Uterus (tissue), 4 donors: Measurements from ENCODE around the gene MCCC2. TPM values are rescaled to one million over a fixed set of nuclear protein-coding genes. Genes with fewer than 3 reads are reported as not detected.
A peak's percentile ranks its signal among the peaks of the same experiment; 100 is the strongest.

Experiments
- DNase-seq, 2 donors: peaks; one replicate each; pipeline ENCODE4 v3.0.0-alpha.2; 2019 to 2020
- H3K27ac ChIP-seq, 2 donors: fragments of 200-600 bp; sonication (generic); 1 replicate in 1 of 2; 2 replicates in 1 of 2; pipeline ENCODE4 v1.5.1; 2016 to 2018
- H3K27me3 ChIP-seq, 2 donors: fragments of 200-600 bp; sonication (generic); one replicate each; pipeline ENCODE4 v1.5.1; 2018 to 2019; ENCODE audit warnings: control low read depth in 1 of 2
- H3K36me3 ChIP-seq, 2 donors: fragments of 200-600 bp; sonication (generic); one replicate each; pipeline ENCODE4 v1.5.1; 2019; ENCODE audit warnings: control low read depth in 1 of 2
- H3K4me1 ChIP-seq, 2 donors: fragments of 200-600 bp; sonication (generic); one replicate each; pipeline ENCODE4 v1.5.1; 2018 to 2019; ENCODE audit warnings: control low read depth in 1 of 2
- H3K4me3 ChIP-seq, 2 donors: fragments of 200-600 bp; sonication (generic); 1 replicate in 1 of 2; 2 replicates in 1 of 2; pipeline ENCODE4 v1.5.1; 2018 to 2019; ENCODE audit warnings: mild to moderate bottlenecking in 1 of 2
- H3K9me3 ChIP-seq, 2 donors: fragments of 200-600 bp; sonication (generic); one replicate each; pipeline ENCODE4 v1.5.1; 2019; ENCODE audit warnings: control low read depth in 1 of 2
- POLR2A ChIP-seq, 2 donors: fragments of 450-650 bp; IDR thresholded peaks; one replicate each; pipeline ENCODE4 v1.6.1; 2016; ENCODE audit warnings: antibody characterized with exemption in 2 of 2, mild to moderate bottlenecking in 1 of 2, moderate library complexity in 1 of 2
- intact Hi-C: fragments of 100-400 bp; cut with DNase I; formaldehyde crosslinking; loops from one replicate; pipeline ENCODE4 v1.15.1; 2023; ENCODE audit warnings: low total_unique reads
- total RNA-seq, 4 donors: library from RNA; depleted of rRNA in 3 of 4; stranded (reverse); fragments of >200 nt in 3 of 4; gene quantifications; one replicate each; pipeline versions ENCODE4 v1.1.0 to v1.2.4, GENCODE V29; 2014 to 2023
- TF ChIP-seq, protein P1 (sequence below), 4 experiments: fragments of 200-600 bp in 2 of 4; fragments of 450-650 bp in 2 of 4; sonication (generic) in 2 of 4; IDR thresholded peaks; one replicate each; pipeline ENCODE4 v1.5.1; 2016 to 2019; ENCODE audit warnings: antibody characterized with exemption in 4 of 4, mild to moderate bottlenecking in 2 of 4, moderate library complexity in 1 of 4
- donor health status: DM: yes; HTN: yes; CAD: no.

MCCC2 gene
- total RNA-seq, 4 donors from 2014 or later: 19.4 to 40.6 (median 30.4) TPM

DNA sequence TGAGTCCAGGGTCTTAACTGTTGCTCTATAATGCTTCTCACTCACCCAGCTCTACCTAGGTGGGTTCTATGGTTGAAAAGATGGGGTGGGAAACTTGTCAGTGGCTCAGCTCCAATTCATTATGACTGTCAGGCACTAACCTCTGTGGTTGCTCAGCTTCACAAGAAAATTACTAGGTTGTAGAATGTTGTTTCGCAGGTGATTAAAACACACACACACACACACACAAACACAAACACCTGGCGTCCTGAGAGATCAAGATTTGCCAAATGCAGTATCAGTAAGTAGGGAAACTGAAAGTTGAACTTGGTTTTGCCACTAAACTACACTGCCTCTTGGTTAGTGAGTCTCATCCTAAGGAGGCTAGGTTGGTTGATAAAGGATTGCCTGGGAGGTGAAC lies 2.8 kb downstream of the MCCC2 start:
- Histone ChIP-seq H3K27ac (no peak overlapping the region), H3K4me1 (no peaks in the 10 kb centered on the region), H3K27me3 (no peaks in the 10 kb centered on the region), H3K4me3 (no peak overlapping the region), H3K36me3 (no peaks in the 10 kb centered on the region), H3K9me3 (no peaks in the 10 kb centered on the region)
- intact Hi-C loops: no loop called here
- no peak for DNase-seq
- TF ChIP-seq, protein P1, sequence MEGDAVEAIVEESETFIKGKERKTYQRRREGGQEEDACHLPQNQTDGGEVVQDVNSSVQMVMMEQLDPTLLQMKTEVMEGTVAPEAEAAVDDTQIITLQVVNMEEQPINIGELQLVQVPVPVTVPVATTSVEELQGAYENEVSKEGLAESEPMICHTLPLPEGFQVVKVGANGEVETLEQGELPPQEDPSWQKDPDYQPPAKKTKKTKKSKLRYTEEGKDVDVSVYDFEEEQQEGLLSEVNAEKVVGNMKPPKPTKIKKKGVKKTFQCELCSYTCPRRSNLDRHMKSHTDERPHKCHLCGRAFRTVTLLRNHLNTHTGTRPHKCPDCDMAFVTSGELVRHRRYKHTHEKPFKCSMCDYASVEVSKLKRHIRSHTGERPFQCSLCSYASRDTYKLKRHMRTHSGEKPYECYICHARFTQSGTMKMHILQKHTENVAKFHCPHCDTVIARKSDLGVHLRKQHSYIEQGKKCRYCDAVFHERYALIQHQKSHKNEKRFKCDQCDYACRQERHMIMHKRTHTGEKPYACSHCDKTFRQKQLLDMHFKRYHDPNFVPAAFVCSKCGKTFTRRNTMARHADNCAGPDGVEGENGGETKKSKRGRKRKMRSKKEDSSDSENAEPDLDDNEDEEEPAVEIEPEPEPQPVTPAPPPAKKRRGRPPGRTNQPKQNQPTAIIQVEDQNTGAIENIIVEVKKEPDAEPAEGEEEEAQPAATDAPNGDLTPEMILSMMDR (IDR thresholded peaks at IDR 0.05): no peak
- no peak for TF ChIP-seq POLR2A (IDR thresholded peaks at IDR 0.05)

DNA sequence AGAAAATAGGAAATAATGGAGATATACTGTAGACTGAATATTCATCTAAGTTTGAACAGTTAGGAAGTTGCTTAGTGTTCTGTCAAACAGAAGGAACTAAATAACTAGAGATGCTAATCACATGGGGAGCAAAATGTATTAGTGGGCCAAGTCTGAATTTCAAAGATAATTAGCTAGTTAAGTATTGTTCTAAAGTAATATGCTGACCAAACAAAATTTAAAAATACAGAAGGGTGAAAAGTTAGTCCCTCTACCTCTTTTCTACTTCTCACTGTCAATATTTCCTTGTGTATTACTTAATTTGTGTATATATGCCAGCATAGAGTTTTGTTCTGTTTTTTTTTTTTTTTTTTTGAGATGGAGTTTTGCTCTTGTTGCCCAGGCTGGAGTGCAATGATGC lies 4.0 kb downstream of the MCCC2 start:
- Histone ChIP-seq H3K27me3 (no peaks in the 10 kb centered on the region), H3K27ac (no peak overlapping the region), H3K4me3 (no peak overlapping the region), H3K4me1 (no peaks in the 10 kb centered on the region), H3K9me3 (no peaks in the 10 kb centered on the region), H3K36me3 (no peaks in the 10 kb centered on the region)
- intact Hi-C loops: no loop called here
- no peak for TF ChIP-seq POLR2A (IDR thresholded peaks at IDR 0.05)
- TF ChIP-seq, protein P1 (IDR thresholded peaks at IDR 0.05): no peak
- DNase-seq: no peak

DNA sequence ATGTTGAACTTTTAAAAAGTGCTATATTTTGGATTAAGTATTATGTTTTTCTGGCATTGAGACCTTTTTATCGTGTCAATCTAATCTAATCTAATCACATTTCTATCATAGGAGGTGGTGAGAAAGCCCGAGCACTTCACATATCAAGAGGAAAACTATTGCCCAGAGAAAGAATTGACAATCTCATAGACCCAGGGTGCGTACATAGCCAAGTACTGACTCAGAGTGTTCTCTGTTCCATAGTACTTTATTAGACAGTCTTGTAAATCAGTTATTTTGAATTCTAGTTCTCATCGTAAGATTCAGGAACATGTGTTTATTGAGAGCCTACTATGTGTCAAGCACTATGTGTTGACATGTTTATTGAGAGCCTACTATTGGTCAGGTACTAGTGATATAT lies 9.0 kb downstream of the MCCC2 start:
- Histone ChIP-seq H3K4me3 (no peak overlapping the region), H3K27me3 (no peaks in the 10 kb centered on the region), H3K36me3 (no peaks in the 10 kb centered on the region), H3K4me1 (no peaks in the 10 kb centered on the region), H3K9me3 (no peaks in the 10 kb centered on the region), H3K27ac (no peak overlapping the region)
- TF ChIP-seq, protein P1 (IDR thresholded peaks at IDR 0.05): no peak
- no peak for TF ChIP-seq POLR2A (IDR thresholded peaks at IDR 0.05)
- DNase-seq: no peak
- intact Hi-C loops: no loop called here

DNA sequence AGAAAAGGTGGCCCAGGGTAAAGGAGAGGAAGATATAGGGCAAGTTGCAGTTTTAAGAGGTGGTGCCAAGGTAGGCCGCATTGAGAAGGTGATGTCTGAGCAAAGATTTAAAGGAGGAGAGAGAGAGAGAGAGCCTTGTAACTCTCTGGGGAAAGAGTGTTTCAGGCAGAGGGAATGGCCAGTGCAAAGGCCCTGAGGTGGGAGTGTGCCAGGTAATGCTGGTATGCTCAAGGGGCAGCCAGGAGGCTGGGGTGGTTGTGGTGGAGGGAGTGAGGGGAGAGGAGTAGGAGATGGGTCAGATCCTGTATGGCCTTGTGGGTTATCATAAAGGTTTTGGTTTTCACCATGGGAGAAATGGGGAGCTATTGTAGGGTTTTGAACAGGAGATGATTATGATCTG lies 9.9 kb downstream of the MCCC2 start:
- H3K36me3 ChIP-seq: no peaks in the 10 kb centered on the region
- DNase-seq: no peak
- H3K4me3 ChIP-seq: no peak overlapping the region
- H3K9me3 ChIP-seq: no peaks in the 10 kb centered on the region
- no peak overlapping the region for H3K27ac ChIP-seq
- intact Hi-C loops: no loop called here
- no peaks in the 10 kb centered on the region for H3K27me3 ChIP-seq
- TF ChIP-seq POLR2A (IDR thresholded peaks at IDR 0.05): no peak
- TF ChIP-seq, protein P1 (IDR thresholded peaks at IDR 0.05): no peak
- no peaks in the 10 kb centered on the region for H3K4me1 ChIP-seq

DNA sequence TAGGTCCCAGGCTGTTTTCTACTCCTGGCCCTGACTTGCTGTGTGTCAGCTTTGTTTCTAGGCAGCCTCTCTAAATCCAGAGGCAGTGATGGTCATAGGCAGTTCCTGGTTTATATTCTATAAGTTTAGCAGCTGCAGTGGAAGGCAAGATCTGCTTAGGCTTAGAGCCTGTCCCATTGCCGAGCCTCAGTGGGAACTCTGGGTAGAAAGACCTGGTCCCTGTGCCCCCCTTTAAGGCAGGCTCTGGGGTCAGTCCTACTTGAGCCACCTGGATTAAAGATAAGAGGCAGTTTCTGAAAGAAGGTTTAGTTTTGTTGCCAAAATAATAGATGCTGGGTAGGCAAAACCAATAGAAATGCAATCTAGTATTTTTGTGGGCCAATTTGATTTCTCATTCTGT lies 13.6 kb downstream of the MCCC2 start:
- H3K27ac ChIP-seq: peak overlapping the region in 1 of 2 donors; percentile 9
- DNase-seq: no peak
- intact Hi-C loops: no loop called here
- H3K36me3 ChIP-seq: no peaks in the 10 kb centered on the region
- H3K9me3 ChIP-seq: no peaks in the 10 kb centered on the region
- no peaks in the 10 kb centered on the region for H3K4me1 ChIP-seq
- no peak for TF ChIP-seq POLR2A (IDR thresholded peaks at IDR 0.05)
- TF ChIP-seq, protein P1 (IDR thresholded peaks at IDR 0.05): no peak
- H3K4me3 ChIP-seq: no peak overlapping the region
- no peaks in the 10 kb centered on the region for H3K27me3 ChIP-seq
